NCI-H526 treated with DMSO at 0.1 percent for 48 hours (cell line): ENCODE results near the gene TAOK2.
A peak's percentile ranks its signal among the peaks of the same experiment; 100 is the strongest.
"Not testable (repeated sequence)": the region's sequence is repeated elsewhere in the genome, so short reads cannot be mapped to it uniquely, and the experiment has no call there.

Source experiments
- DNase-seq: peaks from one replicate; lab custom pipeline; 2025; lab: John Stamatoyannopoulos, UW

TAOK2 gene

GRCh38 chr16:30004811-30005242, 31.2 kb downstream of the TAOK2 start:
- DNase-seq, result peak; percentile 63

GRCh38 chr16:30005341-30006094, 31.9 kb downstream of the TAOK2 start:
- DNase-seq, result no peak

- DNase-seq, result no peak
These were observed 32.4 kb downstream of the TAOK2 start for GRCh38 chr16:30006095-30006473.

- no peak for DNase-seq
These were observed 33.1 kb downstream of the TAOK2 start for GRCh38 chr16:30006659-30007377.

- no peak for DNase-seq
These were observed 33.8 kb downstream of the TAOK2 start for GRCh38 chr16:30007378-30007895.

GRCh38 chr16:30009085-30009862, 35.6 kb downstream of the TAOK2 start:
- no peak for DNase-seq

GRCh38 chr16:30009990-30010843, 36.5 kb downstream of the TAOK2 start:
- DNase-seq, result no peak

GRCh38 chr16:30010844-30011713, 37.4 kb downstream of the TAOK2 start, which contains the start of gene DOC2A:
TSS of gene DOC2A (minus strand) at chr16:30011027. CDS start at chr16:30010222, 805 bp downstream.
- peak; percentile 52 for DNase-seq

- no peak for DNase-seq
These were observed 38.2 kb downstream of the TAOK2 start for GRCh38 chr16:30011714-30012504.

- DNase-seq, result not testable (repeated sequence)
These were observed 38.9 kb downstream of the TAOK2 start for GRCh38 chr16:30012598-30012997.

- DNase-seq, result not testable (repeated sequence)
These were observed 41.8 kb downstream of the TAOK2 start for GRCh38 chr16:30015450-30015849.

- no peak for DNase-seq
These were observed 43.0 kb downstream of the TAOK2 start for GRCh38 chr16:30016555-30017276.

- no peak for DNase-seq
These were observed 43.6 kb downstream of the TAOK2 start for GRCh38 chr16:30017277-30017656.

- not testable (repeated sequence) for DNase-seq
These were observed 44.3 kb downstream of the TAOK2 start for GRCh38 chr16:30017937-30018336.

- DNase-seq, result no peak
These were observed 45.1 kb downstream of the TAOK2 start for GRCh38 chr16:30018731-30019158.

GRCh38 chr16:30022887-30023286, 49.2 kb downstream of the TAOK2 start, which contains the start of gene C16orf92:
TSS of gene C16orf92 (plus strand) at chr16:30023198. CDS start at chr16:30023341, 143 bp downstream.
- no peak for DNase-seq

- DNase-seq, result no peak
These were observed 49.9 kb downstream of the TAOK2 start for GRCh38 chr16:30023586-30023985.

- no peak for DNase-seq
These were observed 50.8 kb downstream of the TAOK2 start for GRCh38 chr16:30024451-30024850.

- DNase-seq, result no peak
These were observed 51.5 kb downstream of the TAOK2 start for GRCh38 chr16:30025156-30025555.
